Right forelimb (tissue), 1 donor: ENCODE results near the gene CD200R1.

Experiments used
- DNase-seq: peaks from one replicate; pipeline ENCODE4 v3.0.0-alpha.2; 2018

The CD200R1 gene

DNA sequence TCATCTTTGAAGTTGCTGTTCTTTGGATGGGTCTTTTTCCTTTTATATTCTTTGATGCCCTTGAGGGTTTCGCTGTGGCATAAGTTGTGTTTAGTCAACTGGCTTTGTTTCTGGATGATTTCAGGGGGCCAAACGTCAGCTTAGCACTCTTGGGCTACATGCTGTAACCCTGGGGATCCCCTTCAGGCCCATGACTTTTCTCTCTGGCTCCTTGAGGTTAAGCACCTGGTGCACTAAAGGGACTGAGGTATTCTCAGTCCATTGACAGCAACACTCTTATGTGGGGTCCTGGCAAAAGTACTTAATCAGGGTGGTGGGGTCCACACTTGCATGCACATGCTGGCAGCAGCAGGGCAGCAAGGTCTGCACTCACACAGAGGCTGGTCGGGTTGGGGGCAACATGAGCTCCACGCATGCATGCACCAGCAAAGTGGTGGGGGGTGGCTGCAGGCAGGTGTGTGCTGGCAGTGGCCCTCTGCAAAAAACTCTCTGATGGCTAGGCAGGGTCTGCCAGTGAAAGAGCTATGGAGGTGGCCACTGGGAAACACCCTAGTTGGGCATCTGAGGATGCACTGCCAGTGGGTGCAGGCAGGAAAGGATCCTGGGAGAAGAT, 90.1 kb downstream of the CD200R1 start:
- no peak for DNase-seq

DNA sequence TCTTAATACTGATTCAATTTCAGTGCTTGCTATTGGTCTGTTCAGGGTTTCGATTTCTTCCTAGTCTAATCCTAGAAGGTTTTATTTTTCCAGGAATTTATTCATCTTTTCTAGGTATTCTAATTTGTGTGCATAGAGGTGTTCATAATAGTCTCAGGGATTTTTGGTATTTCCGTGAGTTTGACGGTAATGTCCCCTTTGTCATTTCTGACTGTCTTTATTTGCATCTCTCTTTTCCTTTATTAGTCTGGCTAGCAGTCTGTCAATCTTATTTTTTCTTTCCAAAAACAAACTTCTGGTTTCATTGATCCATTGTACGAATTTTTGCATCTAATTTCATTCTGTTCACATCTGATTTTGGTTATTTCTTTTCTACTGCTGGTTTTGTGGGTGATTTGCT, 93.0 kb downstream of the CD200R1 start:
- DNase-seq: no peak

DNA sequence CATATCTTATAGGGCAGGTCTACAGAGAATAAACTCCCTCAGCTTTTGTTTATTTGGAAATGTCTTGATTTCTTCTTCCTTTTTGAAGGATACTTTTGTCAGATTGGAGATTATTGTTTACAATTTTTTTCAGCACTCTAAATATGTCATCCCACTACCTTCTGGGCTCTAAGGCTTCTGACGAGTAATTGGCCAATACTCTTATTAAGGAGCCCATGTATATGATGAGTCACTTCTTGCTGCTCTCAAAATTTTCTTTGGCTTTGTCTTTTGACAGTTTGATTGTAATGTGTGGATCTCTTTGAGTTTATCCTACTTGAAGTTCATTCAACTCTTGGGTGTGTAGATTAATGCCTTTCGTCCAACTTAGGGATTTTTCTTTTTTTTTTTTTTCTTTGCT, 99.3 kb downstream of the CD200R1 start:
- no peak for DNase-seq

DNA sequence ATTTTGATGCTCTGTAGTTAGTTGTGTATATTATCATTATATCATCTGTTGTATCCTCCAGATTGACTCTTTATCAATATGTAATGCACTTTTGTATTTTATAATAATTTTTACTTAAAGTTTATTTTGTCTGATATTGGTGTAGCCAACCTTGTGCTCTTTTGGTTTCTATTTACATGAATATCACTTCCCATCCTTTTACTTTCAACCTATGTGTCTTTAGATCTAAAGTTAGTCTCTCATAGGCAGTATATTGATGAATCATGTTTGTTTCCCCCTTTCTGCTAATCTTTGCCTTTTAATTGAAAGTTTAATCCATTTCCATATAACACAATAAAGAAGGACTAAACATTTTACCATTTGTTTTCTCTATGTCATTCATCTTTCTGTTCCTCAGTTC, 100.2 kb downstream of the CD200R1 start:
- no peak for DNase-seq

DNA sequence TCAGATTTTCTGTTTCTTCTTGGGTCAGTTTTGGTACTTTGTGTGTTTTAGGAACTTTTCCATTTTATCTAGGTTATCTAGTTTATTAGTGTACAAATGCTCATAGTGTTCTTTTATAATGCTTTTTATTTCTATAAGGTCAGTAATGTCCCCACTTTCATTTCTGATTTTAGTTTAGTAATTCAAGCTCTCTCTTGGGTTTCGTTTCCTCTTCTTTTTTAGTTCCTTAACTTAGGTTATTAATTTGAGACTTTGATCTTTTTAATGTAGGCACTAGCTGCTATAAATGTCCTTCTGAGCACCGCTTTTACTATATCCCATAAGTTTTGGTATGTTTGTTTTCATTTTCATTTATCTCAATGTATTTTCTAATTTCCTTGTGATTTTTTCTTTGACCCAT, 101.3 kb downstream of the CD200R1 start:
- no peak for DNase-seq

DNA sequence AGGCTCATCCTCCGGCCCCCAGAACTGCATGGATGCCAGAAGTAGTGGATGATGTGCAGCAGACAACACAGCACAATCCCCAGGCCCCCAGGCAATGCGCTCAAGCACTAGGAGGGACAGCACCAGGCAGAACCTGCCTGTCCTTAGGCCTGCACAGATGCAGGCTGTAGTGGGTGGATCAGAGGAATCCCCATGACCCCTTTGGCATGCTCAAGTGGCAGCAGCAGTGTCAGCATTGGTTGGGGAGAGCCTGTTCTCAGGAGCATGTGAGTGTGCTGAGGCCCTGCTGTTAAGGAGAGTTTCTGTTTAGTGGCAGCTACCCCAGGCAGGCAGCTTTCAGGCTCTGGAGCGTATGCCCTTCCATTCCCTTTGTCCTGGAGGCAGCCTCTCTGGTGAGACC, 103.2 kb downstream of the CD200R1 start:
- no peak for DNase-seq
